HG02938 (cell line): ENCODE data around the gene CFAP74.
"Not testable (repeated sequence)": the region's sequence is repeated elsewhere in the genome, so short reads cannot be mapped to it uniquely, and the experiment has no call there.

Source experiments
- ATAC-seq: cut with Tn5 transposase; IDR thresholded peaks from one replicate; pipeline ENCODE4 v1.9.1; 2021; ENCODE audit warnings: mild to moderate bottlenecking, moderate library complexity; ENCODE audit not compliant: unreplicated experiment

CFAP74 gene

GRCh38 chr1:1900883-1901640 is 102.5 kb downstream of the CFAP74 start:
- ATAC-seq, result no peak

GRCh38 chr1:1899967-1900327 is 103.6 kb downstream of the CFAP74 start:
- ATAC-seq, result no peak

GRCh38 chr1:1899266-1899966 is 104.2 kb downstream of the CFAP74 start:
- no peak for ATAC-seq

- no peak for ATAC-seq
Measured at GRCh38 chr1:1898246-1898933, 105.2 kb downstream of the CFAP74 start.

DNA sequence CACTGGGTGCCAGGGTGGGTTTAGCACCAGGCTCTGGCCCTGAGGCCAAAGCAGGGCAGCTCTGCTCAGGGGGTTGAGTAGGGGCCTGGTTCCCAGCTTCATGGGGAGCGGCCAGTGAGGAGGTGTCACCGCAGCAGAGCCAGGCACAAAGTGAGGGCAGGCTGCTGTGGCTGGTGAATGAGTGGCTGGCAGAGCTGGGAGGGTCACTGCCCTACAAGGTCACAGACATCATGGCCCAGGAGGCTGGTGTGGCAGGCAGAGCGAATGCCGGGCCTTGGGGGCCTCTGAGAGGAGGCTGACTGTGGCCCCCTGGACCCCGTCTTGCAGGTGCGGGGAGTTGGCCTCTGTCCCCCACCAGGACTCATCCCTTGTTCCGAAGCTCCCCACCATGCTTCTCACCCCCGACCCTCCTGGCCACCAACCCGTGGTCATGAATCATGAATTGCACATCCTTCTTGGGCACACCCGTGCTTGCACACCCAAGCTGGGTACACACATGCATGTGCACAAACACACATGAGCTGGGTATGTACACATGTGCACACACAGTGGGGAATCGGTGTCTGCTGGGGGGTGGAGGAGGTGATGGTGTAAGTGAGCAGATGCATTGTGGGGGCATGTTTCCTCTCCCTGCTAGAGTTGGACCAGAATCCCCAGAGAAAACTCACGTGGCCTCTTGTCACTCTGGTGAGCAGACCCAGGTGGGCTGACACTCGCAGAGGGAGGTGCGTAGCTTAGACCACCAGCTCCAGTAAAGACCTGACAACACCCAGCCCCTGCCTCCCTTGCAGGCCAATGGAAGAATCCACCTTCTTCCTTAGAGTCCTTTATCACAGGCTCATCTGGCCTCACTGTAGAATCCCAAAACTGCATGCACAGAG is 107.9 kb downstream of the CFAP74 start:
- no peak for ATAC-seq

GRCh38 chr1:1895060-1895418 is 108.5 kb downstream of the CFAP74 start:
- no peak for ATAC-seq

DNA sequence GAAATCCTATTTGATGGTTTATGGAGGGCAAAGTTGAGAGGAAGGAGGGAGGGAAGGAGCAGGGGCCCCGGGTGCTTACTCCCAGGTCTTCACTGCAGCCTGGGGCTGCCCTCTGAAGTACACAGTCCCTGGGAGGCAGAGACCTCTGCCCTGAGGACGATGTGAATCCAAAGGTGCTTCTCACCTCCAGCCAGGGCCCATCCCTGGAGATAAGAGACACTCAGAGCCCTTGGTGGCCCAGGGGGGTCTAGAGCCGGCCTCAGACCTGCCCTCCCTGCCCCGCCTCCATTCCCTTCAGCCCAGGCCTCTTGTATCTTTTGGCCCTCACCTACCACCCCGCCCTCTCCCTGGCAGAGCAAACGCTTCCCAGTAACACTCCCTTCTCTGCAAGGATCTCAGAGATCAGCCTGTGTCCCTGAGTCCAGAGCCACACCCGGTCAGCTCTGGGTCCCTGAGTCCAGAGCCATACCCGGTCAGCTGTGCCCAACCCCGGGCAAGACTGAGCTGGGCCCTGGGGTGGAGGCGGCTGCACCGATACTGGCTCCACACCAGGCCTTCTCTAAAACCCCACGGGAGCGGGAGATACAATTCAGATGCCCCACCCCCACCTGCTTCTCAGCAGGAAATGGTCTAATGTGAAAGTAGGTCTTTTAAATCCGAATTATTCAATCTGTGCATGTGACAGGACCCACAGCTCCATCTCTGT is 109.1 kb downstream of the CFAP74 start:
- no peak for ATAC-seq

DNA sequence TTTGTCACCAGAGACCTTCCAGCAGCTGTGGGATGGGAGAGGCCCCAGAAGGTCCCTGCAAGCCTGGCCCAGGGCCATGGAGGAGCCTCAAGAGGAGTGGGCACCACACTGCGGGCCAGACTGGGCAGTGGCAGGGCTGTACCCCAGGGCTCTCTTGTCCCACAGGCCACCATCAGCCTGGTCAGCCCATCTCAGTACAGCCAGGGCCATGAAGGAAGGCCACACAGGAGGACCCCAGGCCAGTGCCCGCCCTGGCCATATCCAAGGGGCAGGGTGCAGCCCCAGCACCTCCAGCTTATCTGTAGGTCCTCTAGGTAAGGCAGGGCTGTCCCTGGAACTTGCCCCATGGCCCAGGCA is 109.6 kb downstream of the CFAP74 start:
- ATAC-seq, result no peak

- no peak for ATAC-seq
Measured at GRCh38 chr1:1893291-1893985, 110.1 kb downstream of the CFAP74 start.

DNA sequence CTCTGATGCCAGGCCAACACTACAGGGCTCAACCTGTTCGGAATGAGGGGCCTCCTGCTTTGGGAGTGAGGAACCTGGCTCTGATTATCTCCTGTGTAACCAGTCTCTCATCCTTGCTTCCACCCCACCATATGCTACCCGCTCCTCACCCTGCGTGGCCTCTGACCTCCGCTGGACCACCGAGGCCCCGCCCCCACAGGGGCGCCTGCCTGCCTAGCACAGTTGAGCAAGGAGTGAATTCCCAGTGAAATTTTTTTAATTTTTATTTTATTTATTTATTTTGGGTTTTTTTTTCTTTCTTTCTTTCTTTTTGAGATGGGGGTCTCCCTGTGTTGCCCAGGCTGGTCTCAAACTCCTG is 110.8 kb downstream of the CFAP74 start:
- ATAC-seq, result no peak

- no peak for ATAC-seq
Measured at GRCh38 chr1:1892079-1892762, 111.4 kb downstream of the CFAP74 start.

DNA sequence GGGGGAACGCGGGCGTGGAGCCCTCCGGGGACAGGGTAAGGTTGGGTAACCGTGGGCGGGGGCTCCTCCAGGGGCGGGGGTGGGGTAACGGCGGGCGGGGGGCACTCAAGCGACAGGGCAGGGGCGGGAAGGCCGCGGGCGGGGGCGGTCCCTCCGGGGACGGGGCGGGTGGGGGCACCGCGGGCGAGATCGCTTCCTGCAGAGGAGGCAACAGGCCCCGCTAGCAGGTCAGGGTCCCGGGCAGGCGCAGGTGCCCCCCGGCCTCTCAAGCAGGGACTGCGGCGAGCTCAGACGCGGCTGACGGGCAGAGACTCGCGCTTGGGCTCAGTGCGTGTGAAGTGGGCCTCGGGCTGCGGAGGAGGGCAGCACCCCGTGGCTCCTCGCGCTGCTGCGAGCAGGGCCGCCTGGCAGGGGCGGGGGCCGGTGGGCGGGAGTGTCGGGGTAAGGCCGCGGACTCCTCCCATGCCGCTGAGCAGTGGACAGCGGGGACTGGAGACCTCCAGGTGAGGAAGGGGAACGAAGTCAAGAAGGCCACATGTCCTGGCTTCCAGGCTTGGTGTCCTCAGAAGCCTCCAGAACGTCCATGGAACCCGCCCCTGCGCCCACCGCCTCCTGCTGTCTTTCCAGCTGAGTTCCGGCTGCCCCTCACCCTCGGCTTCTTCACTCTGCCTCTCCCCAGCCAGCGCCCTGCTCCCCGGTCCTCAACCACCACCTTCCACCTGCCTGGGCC is 112.1 kb downstream of the CFAP74 start:
- ATAC-seq, result no peak

GRCh38 chr1:1890506-1891348 is 112.9 kb downstream of the CFAP74 start, which contains the start of gene GNB1:
GNB1 (minus strand) TSS chr1:1891087; CDS start chr1:1825453, 65,634 bp downstream.
- peak; percentile 67 for ATAC-seq

GRCh38 chr1:1889847-1890505 is 113.6 kb downstream of the CFAP74 start:
- ATAC-seq, result peak; percentile 43

DNA sequence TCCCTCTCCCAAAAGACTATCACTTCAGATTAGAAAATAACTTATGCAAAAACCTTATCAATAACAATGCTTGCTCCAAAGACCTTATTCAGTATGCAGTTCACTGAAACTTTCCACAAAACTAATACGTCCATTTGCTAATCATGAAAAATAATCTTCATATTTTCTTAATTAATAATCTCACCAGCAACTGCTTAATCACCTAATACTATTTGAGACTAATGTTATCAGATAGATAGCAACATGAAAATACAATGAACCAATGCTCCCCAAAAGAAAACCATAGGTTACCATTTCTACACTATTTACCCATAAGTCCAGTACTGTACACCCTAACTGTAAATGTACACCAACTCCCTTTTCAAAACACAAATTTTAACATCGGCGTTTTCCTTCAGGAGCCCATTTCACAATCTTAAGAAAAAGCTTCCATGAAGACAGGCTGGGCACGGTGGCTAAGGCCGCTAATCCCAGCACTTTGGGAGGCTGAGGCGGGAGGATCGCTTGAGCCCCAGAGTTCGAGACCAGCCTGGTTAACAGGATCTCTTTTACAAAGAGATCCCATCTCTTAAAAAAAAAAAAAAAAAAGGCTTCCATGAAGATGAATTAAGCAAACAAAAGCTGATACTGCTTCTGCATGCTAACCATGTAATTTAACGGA is 114.4 kb downstream of the CFAP74 start:
- no peak for ATAC-seq

DNA sequence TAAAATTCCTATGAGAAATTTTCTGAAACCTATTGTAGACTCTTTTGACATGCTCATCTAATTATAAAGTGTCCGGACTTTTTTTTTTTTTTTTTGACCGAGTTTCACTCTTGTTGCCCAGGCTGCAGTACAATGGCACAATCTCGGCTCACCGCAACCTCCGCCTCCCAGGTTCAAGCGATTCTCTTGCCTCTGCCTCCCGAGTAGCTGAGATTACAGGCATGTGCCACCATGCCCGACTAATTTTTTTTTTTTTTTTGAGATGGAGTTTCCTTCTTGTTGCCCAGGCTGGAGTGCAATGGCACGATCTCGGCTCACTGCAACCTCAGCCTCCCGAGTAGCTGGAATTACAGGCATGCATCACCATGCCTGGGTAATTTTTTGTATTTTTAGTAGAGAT is 119.7 kb downstream of the CFAP74 start:
- ATAC-seq, result not testable (repeated sequence)
